K562 (cell line): ENCODE results near the gene SENP1. TPM values are rescaled to one million over a fixed set of nuclear protein-coding genes. Genes with fewer than 3 reads are reported as not detected.

ENCODE experiments used
- ATAC-seq: fragments of 200-7000 bp; cut with Tn5 transposase; 3 replicates; pipeline ENCODE4 v1.9.1; 2020; ENCODE audit warnings: moderate library complexity
- BruUV-seq: library from RNA; stranded (reverse); fragments of 400-500 nt; replicated peaks from 2 replicates; lab custom pipeline; 2021; lab: Mats Ljungman, UMichigan
- CTCF ChIA-PET: fragments of 300-600 bp; formaldehyde crosslinking; extraction: SDS; loops from one replicate; lab custom pipeline; 2021; ENCODE audit warnings: low intra/inter-chr PET ratio; lab: Yijun Ruan, JAX
- POLR2A ChIA-PET: fragments of 300-600, 350-650 bp; sonication (Branson Sonifier 250); formaldehyde crosslinking; extraction: SDS; loops from one replicate; lab custom pipeline; 2021; ENCODE audit warnings: antibody characterized with exemption, inconsistent platforms; lab: Yijun Ruan, JAX
- DNase-seq, 4 experiments: peaks; one replicate each; pipeline versions ENCODE4 v3.0.0 to v3.0.0-alpha.2; 2011 to 2018; ENCODE audit warnings: low spot score in 3 of 4, mixed read lengths in 3 of 4; ENCODE audit errors: extremely low read depth in 1 of 4
- FAIRE-seq: peaks from 2 replicates; lab custom pipeline; 2011; peaks lifted over from hg19 to GRCh38; lab: Jason Lieb, UNC
- H2AFZ ChIP-seq: 2 replicates; pipeline ENCODE4 v1.6.0; 2011; ENCODE audit warnings: low read depth, low read length, control low read depth, inconsistent platforms
- H3K27ac ChIP-seq: fragments of 200-600 bp; 3 replicates; pipeline ENCODE4 v1.8.0; 2011; ENCODE audit warnings: low read depth, mild to moderate bottlenecking, control low read depth, inconsistent platforms, low read length, moderate library complexity, mixed read lengths; ENCODE audit errors: extremely low read depth
- H3K27me3 ChIP-seq, 2 experiments: fragments of 300-600 bp in 1 of 2; 2 replicates in 1 of 2; 3 replicates in 1 of 2; pipeline versions ENCODE4 v1.6.0 to v1.8.0; 2011; ENCODE audit warnings: inconsistent platforms in 2 of 2, low read length in 2 of 2, mild to moderate bottlenecking in 1 of 2, mixed read lengths in 1 of 2, moderate library complexity in 1 of 2; ENCODE audit not compliant: control insufficient read depth in 2 of 2, insufficient read depth in 2 of 2
- H3K36me3 ChIP-seq: fragments of 300-600 bp; 3 replicates; pipeline ENCODE4 v1.8.0; 2011; ENCODE audit warnings: mild to moderate bottlenecking, low read length, inconsistent platforms; ENCODE audit not compliant: control insufficient read depth, insufficient read depth
- H3K4me1 ChIP-seq, 2 experiments: fragments of 200-600 bp in 1 of 2; replicated peaks in 1 of 2; 2 replicates in 1 of 2; 3 replicates in 1 of 2; pipeline versions ENCODE4 v1.5.1 to v1.8.0; 2011; ENCODE audit warnings: inconsistent platforms in 2 of 2, low read length in 2 of 2, mild to moderate bottlenecking in 1 of 2, mixed read lengths in 1 of 2, moderate library complexity in 1 of 2; ENCODE audit not compliant: control insufficient read depth in 2 of 2, insufficient read depth in 2 of 2
- H3K4me2 ChIP-seq: 2 replicates; pipeline ENCODE4 v1.6.1; 2011; ENCODE audit warnings: low read length, control low read depth, inconsistent platforms, mixed read lengths; ENCODE audit not compliant: insufficient read depth
- H3K4me3 ChIP-seq: fragments of 200-600 bp; sonication (generic), shearing (Covaris generic); 2 replicates; pipeline ENCODE4 v1.5.1; 2016; ENCODE audit warnings: control low read depth, inconsistent platforms
- H3K79me2 ChIP-seq: fragments of 200-600 bp; 3 replicates; pipeline ENCODE4 v1.8.0; 2011; ENCODE audit warnings: low read length, inconsistent platforms; ENCODE audit not compliant: control insufficient read depth, insufficient read depth
- H3K9ac ChIP-seq, 2 experiments: 2 replicates each; pipeline versions ENCODE4 v1.6.0 to v1.6.1; 2011; ENCODE audit warnings: low read depth in 2 of 2, low read length in 2 of 2, control low read depth in 1 of 2, inconsistent platforms in 1 of 2, mild to moderate bottlenecking in 1 of 2, mixed read lengths in 1 of 2; ENCODE audit not compliant: insufficient read depth in 1 of 2
- H3K9me1 ChIP-seq: one replicate; pipeline ENCODE4 v1.6.0; 2011; ENCODE audit warnings: inconsistent platforms, mild to moderate bottlenecking, low read length, moderate library complexity; ENCODE audit not compliant: control insufficient read depth, insufficient read depth
- H3K9me3 ChIP-seq: replicated peaks from 2 replicates; pipeline ENCODE4 v1.5.1; 2011; ENCODE audit warnings: low read depth, low read length, inconsistent platforms; ENCODE audit not compliant: control insufficient read depth, insufficient read depth
- H4K20me1 ChIP-seq: replicated peaks from 2 replicates; pipeline ENCODE4 v1.6.1; 2011; ENCODE audit warnings: low read length, inconsistent platforms, mixed read lengths; ENCODE audit not compliant: control insufficient read depth, insufficient read depth
- CEBPZ ChIP-seq: fragments of 150-350 bp; IDR thresholded peaks from 2 replicates; pipeline ENCODE4 v1.6.1; 2014; ENCODE audit warnings: low read depth, mild to moderate bottlenecking, low read length, borderline replicate concordance
- ZBTB1 ChIP-seq: sonication (generic); formaldehyde crosslinking; IDR thresholded peaks from 2 replicates; pipeline ENCODE4 v1.8.1; 2023; ENCODE audit warnings: missing genetic modification reagents, low read depth, mild to moderate bottlenecking, borderline replicate concordance
- WGBS: fragments of 100-300 bp; shearing (Covaris generic); methylation state at CpG from one replicate; pipeline ENCODE4 v1.1.6; 2016; ENCODE audit warnings: low coverage, mixed read lengths; ENCODE audit not compliant: insufficient coverage; ENCODE audit errors: missing lambda C conversion rate; 5-methylcytosine and 5-hydroxymethylcytosine counted together
- in situ Hi-C: fragments of 300-500 bp; cut with MboI; formaldehyde crosslinking; loops from 4 replicates; pipeline ENCODE4 v1.15.0; 2018; ENCODE audit warnings: inconsistent platforms, mixed read lengths
- intact Hi-C: fragments of 100-400 bp; cut with micrococcal nuclease; formaldehyde crosslinking; loops from 2 replicates; pipeline ENCODE4 v1.14.2; 2022
- polyA plus RNA-seq, 8 experiments: library from polyadenylated mRNA; depleted of rRNA in 4 of 8; stranded (reverse) in 5 of 8; unstranded in 3 of 8; fragments of >200 nt; fragmentation: Nextera tagmentation in 2 of 8; fragmentation: Illumina TruSeq in 1 of 8; extraction: Ambion mirVana in 2 of 8; extraction: Trizol in 1 of 8; gene quantifications; 2 replicates each; pipeline versions ENCODE4 v1.2.1 to v1.2.3, GENCODE V29; 2011 to 2014; ENCODE audit warnings: inconsistent platforms in 1 of 8, missing spikeins in 1 of 8
- total RNA-seq, 7 experiments: library from RNA; depleted of rRNA in 6 of 7; stranded (reverse); fragments of >200 nt in 6 of 7; fragmentation: Illumina TruSeq in 2 of 7; extraction: Trizol in 2 of 7; gene quantifications; 2 replicates each; pipeline versions ENCODE4 v1.2.1 to v1.2.3, GENCODE V29; 2011 to 2021; ENCODE audit warnings: low replicate concordance in 1 of 7

SENP1 gene
- total and polyA plus RNA-seq, 9 of the 15 experiments (the other 6 are each of a cell fraction or from before 2014, with no cell fraction given) = 15.5 to 59.0 (median 36.3) TPM

GRCh38 chr12:48065041-48065440 is 40.8 kb downstream of the SENP1 start:
- in situ Hi-C loops = no loop called here
- no peak overlapping the region for H3K4me2 ChIP-seq
- 92% methylated on average over 5 of the region's 5 CpGs for WGBS
- H3K79me2 ChIP-seq = no peaks in the 10 kb centered on the region
- no peak overlapping the region for H3K27ac ChIP-seq
- H3K4me3 ChIP-seq = no peak overlapping the region
- no peaks in the 10 kb centered on the region for H4K20me1 ChIP-seq
- DNase-seq (no peak), ATAC-seq (no peak), FAIRE-seq (no peak)
- H3K9me1 ChIP-seq = no peaks in the 10 kb centered on the region
- H3K27me3 ChIP-seq = no peaks in the 10 kb centered on the region
- 0 out of 2 replicates have a peak, but pooled peaks cover 2% of the 10 kb centered on the region for H3K9me3 ChIP-seq
- H3K4me1 ChIP-seq = peaks cover 5 to 9% of the 10 kb centered on the region in 2 experiments; a peak in 2 of 5 replicates
- CTCF ChIA-PET = no interaction called here
- no TSS peak for BruUV-seq
- intact Hi-C loops = no loop called here
- POLR2A ChIA-PET = no interaction called here
- H3K9ac ChIP-seq = no peak overlapping the region
- H3K36me3 ChIP-seq = peaks cover 84% of the 10 kb centered on the region
- H2AFZ ChIP-seq = no peak overlapping the region
- TF ChIP-seq ZBTB1 = no peak
- TF ChIP-seq CEBPZ = no peak
